ENCODE data around the gene MBL2. TPM values are rescaled to one million over a fixed set of nuclear protein-coding genes. Genes with fewer than 3 reads are reported as not detected.

The MBL2 gene
- total RNA-seq, 1 donor from 2014 or later: not detected

DNA sequence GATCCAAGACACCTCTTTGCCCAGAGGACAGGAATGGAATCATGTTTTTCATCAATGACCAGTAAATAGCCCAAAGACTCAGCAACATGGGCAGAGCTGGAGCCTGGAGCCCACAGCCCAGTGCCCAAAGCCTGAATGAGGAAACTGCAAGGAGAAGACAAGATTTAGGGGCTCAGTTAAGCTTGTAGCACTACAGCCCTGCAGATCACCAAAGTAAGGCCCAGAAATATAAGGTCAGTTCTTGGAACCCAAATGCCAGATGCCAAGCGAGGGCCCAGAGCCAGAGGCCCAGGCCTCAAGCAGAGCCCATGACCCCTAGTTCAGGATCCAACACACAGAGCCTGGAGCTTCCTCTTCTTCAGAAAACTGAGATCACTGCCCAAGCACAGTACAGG is 32.4 kb downstream of the MBL2 start:
- DNase-seq: no peak

DNA sequence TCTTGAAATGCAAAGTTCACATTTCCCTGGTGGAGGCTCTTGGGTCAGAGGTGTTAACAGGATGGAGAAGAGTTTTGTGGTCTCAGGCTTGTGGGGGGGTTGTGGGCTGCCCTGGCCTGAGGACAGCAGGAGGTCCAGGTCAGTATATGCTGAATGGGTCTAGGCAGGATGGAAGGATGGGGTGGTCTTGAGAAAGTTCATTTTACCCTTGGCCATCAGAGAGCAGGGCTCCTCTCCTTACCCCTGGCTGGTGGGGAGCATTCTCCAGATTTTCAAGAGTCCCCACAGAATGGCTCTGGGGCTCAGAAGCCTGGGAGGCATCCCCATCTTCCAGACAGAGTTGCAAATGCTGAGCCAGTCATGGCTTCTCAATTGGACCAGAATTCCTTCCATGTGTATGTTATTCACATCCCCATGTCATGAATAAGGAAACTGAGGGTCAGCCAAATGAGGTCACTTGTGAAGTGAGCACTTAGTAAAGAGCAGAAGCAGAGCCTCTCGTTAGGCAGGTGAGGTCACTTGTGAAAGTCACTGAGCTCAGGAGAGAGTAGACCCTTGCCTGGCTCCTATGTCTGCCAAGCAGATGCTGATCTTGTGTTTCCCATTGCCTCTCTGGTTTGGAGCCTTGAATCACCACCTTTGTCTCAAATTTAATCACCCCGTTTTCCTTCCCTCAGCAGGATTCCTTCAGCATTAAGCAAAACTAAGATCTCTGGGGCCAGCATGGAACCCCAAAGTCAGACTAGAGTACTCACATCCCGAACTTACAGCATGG is 33.0 kb downstream of the MBL2 start:
- no peak for DNase-seq

- no peak for DNase-seq
Measured at GRCh38 chr10:52738951-52739350, 33.6 kb downstream of the MBL2 start.

GRCh38 chr10:52729271-52730104 is 43.1 kb downstream of the MBL2 start:
- DNase-seq: peak; percentile 34

- DNase-seq: no peak
Measured at GRCh38 chr10:52720018-52720417, 52.6 kb downstream of the MBL2 start.
